Activated naive CD4-positive, alpha-beta T cell (primary cell): Measurements from ENCODE around the gene RTL1.

ENCODE experiments used
- DNase-seq, 4 experiments: peaks; one replicate each; lab custom pipeline; 2025; lab: John Stamatoyannopoulos, UW

Gene RTL1

DNA sequence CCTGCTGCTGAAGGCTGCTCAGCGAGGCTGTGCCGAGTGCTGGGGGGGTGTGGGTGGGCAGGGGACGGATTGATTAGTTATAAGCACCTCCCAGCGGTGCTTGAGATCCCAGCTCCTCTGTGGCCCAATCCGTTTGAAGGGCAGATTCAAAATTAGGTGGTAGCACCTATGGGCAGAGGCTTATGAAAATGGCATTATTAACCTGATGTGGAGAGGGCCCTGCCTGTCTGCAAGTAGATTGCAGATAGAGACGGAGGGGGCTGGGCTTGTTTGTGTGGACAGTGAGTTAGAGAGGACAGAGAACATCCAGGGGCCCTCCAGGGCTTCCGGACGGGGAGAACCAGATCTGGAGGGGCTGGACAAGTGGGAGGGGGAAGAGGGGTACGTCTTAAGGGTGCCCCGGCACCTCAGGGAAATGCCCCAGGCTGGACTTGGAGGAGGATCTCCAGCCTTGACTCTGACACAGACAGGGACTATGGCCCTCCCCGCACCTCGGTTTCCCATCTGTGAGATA lies at the start of gene RTL1:
RTL1 (minus strand) TSS at position 51 of the 514 bp plus-strand sequence. CDS start 18,934 bp downstream, outside the sequence.
- no peak for DNase-seq

DNA sequence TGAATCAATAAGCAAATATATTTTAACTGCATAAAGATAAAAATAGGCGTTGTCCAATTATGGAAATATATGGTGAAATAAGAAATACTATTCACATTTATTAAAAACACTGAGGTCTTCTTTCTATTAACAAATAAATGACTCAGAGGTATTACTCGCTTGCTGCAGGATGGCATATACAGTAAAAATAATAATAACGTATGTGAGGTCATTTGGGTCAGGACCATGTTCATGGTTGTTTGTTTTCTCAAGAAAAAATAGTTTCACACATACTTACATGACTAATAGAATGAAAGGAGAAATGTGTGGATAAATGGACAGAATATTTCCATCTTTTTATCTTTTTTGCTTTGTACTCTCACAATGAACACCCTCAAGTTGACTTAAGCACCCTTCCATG lies 46.5 kb upstream of the RTL1 start:
- DNase-seq, result no peak

DNA sequence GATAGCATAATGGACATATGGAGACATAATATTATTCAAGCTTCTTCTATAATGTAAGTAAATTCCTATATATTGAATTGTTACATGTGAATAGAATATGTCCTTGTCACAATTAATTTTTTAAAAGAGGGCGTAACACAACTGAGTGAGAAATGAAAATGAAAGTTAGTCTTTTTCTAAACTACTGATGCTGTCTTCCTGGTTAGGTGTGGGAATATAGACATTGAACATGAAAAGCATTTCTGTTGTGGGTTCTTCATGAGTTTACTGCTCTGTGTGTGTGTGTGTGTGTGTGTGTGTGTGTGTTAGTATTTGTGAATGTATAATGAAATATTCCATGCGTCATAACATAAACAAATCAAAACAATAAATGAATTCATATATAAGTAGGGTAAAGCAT lies 40.5 kb upstream of the RTL1 start:
- no peak for DNase-seq

DNA sequence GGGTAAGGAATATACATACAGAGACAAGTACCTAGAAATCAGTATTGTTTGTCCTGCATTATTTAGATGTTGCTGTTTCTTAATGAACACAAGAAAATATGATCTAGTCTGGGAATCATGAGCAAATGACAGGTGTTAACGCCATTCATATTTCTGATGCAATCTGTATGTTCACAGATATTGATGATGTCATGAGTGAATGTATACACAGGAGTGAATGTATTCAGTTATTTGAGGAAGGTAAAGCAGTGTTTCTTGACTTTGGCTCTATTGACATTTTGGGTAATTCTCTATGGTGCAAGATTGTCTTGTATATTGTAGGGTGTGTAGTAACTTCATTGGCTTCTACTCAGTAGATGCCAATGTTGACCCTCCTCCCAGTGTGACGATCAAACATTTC lies 26.7 kb upstream of the RTL1 start:
- DNase-seq, result no peak

DNA sequence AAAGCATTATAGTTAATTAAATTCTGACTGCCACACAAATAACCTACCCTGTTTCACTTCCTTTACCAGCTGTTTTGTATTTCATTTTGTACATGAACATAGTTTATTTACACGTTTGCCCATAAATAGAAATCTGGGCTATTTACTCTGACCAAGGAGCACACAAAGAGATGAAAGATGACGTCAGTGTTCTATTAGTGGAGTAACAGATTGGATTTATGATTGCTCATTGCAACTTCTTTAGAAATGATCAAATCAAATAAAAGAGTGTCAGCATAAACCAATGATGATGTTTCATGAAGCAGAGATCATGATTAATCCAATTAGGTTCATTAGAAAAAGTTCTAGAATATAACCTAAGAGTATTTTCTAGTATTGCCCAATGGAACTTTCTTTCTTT lies 12.0 kb upstream of the RTL1 start:
- no peak for DNase-seq

DNA sequence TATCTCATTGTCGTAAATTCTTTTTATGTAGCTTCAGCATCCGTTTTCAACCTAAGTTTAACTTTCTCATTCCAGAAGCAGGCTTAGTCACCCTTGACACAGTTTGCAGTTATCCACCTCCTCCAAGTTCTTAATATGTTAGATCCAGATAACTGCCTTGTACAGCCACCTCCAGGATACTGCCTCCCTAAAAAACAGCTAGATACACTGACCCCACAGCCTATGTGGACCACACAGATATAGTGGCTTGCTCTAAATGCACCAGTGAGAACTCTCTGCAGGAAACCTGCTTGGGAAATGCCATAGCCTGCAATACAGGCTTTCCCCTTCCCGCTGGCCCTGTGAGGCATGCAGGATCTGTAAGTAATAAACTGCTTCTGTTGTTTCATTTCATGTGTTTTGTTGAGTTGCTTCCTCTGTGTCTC lies 11.1 kb upstream of the RTL1 start:
- DNase-seq, result no peak

DNA sequence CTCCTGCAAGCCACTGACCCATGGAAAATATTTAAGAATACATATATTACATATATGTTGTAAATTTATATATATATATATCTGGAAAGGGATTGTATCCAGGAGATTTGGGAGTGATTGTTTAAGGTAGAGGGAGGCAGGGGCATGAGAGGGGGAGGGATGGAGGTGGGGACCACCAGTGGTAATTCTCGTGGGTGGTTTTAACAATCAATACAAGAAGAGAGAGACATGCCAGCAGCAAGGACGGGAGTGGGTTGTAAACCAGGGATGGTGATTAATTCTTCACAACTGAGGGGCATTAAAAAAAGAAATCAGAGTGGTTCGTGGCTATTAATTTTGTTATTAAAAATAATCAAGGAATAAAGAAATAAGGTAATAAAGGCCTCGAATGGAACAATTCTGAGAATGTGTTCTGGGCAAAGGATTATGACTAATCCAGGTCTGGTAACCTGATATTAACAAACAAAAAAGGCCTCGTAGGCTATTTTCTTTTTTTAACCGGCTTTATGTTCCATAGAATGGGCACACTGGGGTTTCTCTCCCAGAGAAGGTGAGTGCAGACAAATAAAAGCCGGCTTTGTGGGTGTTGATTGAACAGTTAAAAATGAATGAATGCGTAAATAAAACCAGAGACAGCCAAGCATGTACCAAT lies 8.3 kb upstream of the RTL1 start:
- no peak for DNase-seq

DNA sequence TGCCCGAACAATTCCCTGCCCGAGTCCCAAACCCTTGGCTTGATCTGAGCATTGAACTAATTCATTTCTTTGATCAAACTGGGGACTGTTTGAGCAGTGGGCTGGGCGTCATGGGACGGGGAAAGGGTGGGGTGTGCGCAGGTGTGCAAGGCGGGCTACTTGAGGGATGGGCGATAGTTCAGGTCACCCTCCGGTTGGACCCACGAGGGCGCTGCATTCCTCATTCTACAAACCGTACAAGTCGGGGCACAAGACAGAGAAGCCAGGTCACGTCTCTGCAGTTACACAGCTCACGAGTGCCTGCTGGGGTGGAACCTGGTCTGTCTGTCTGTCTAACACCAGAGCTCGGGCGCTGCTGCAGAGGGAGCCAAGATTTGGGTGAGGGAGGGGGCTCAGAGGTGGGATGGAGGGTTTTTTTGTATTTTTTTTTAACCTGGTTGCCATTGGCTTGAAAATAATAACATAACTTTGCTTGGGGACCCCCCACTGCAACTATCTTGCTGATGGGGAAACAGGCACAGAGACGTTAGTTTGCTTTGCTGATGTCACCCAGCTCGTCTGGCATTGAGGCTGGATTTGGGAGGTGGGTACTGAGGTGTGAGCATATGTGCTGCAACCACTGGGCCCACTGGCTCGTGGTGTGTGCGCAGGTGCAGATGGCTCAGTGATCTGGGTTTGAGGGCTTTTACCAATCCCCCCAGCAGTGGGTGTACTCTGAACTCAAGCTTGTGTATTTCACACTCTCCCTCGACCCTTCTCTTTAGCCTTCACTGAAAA lies 7.6 kb upstream of the RTL1 start:
- DNase-seq, result no peak

DNA sequence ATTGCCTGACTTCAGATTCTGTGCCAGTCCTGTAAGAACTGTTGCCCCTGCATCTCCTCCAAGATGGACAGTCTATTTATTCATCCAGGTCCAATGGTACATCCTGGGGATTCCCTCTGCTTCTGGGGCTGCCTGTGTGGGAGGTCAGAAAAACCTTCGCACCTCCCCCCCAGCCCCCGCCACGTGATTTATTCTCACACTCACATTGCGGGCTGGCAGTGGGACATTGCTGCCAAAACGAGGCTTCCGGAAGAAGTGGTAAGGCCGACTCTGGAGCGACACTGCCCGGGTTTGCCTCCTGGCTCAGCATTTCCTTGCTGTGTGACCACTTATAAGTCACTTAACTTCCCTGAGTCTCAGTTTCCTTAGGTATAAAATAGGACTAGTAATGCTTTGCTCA lies 5.9 kb upstream of the RTL1 start:
- DNase-seq, result no peak

DNA sequence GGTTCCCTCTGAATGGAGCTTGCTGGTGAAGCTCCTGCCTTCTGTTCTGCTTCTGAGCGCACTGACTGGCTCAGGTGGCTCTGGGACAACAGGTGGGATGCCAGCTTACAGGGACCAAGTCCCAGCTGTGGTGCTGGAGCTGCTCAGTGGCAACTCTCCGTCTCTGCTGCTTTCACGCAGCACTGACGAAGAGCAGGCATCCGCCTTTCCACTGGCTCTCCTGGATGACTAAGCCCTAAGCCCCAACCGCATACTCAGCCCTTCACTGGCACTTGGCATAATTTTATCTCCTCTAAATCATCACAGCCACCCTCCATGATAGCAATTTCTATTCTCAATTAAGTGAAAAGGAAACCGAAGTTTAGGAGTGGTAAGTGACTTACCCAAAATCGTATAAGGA lies 3.7 kb upstream of the RTL1 start:
- DNase-seq, result no peak

DNA sequence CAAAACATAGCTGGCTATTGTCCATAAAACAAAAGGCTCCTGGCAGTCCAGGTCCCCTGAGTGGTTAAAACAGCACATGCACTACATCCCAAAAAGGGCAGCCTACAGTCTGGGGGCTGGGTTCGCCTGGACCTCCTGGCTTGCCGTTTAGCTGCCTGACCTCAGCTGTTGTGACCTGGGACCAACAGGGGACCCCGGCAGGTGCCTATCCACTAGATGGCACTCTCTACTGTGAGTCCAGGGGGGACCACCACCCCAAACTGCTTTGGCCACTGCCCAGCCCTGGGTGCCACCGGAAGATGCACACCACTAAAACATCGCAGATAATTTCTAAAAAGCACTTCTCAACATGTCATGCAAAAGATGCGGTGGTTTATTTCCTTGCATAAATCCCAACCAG lies 2.9 kb upstream of the RTL1 start:
- DNase-seq, result no peak

DNA sequence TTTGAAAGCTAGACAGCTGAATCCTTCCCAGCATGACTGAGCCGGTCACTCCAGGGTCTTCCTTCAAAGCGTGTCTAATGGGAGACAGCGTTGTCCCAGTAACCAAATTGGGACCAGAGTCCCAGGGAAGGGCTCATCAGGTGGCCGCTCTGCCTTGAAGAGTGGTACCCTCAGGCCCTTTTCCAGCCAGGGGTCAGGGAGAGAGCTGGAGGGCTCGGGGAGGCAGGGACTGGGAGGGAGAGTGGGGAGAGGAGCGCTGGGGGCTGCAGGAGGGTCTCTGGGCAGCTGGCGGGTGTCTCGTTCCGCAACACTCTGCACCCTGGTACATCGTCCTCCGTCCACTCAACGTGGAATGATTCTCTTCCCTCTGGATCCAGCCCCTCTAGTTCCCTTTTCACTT lies 1.6 kb upstream of the RTL1 start:
- no peak for DNase-seq

DNA sequence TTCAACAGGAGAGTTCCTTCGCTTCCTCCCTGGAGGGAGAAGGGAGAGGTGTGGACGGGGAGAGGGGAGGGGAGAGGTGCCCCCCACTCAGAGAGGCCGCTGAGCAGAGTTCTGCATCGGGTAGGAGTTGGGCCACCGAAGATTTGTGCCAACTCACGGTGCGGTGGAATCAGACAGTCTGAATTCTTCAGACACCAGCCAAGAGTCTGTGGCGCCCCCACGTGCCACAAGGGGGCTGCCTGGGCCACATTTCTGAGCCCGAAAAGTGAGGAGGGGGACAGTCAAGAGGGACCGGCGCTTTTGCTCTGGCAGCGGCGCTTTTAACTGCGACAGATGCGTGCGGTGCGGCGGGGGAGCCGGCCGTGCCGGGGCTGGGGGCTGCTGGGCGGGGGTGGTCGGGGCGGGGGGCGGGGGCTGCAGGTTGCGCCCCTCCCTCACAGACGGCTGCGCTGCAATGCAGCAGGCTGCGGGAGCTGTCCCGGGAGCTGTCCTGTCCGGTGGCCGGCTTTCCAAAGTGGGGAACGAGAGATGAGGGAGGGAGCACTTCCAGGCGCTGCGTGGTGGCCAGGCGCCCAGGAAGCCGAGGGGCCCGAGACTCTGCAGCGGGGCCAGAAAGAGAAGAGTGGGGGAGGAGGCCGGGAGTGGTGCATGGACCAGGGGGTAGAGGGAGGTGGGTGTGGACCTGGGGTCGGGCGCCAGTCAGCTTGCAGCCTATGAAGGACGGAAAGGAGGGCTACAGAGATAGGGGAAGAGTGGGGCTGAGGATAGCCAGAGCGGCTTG lies 975 bp upstream of the RTL1 start:
- no peak for DNase-seq

DNA sequence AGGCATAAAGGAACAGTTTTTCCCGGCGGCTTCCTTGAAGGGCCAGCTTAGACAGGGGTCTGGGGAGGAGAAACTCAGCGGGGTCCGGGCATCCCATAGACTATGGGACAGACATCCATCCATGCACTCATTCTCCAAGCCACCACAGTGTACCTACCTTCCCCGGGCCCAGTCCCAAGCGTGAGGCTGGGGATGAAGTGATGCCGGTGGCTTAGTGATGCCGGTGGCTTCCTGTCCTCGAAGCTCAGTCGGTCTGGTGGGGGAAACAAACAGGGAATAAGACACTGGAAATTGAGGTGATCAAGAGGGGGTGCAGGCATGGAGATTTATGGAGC lies 421 bp downstream of the RTL1 start:
- DNase-seq, result no peak

DNA sequence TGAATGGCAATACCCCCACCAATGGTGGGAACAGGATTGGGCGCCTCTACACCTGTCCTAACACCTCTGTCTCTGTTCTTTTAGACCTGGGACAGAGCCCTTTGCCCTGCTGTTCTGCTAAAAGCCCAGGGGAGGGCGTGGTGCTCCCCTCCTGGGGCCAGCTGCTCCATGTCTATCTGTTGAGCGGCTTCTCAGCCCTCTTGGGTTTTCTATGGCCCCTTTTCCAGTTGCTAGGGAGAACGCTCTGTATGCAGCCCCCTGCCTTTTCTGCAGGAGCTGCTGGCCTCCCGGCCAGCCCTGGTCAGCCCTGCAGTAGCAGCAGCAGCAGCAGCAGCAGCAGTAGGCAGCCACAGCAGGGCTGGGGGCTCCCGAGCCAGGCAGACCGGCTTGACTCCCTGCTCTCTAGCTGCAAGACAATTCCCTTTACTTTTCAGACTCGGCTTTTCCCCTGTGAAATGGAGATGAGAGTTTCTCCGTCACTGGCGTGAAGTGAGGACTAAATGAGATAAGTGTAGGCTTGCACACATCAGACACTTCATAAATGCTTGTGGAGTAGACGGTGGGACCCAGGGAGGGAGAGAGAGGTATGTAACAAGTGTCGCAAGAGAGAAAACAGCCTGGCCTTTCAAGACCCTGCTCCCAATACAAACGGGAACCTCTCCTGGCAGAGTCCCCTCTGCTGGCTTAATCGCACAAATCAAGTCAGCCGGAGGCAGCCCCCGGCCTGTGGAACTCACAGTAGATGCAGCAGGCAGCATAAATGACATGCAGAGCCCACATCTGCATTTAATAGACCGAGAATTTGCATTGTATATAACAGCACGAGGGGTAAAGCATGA lies 1.0 kb downstream of the RTL1 start:
- no peak for DNase-seq

DNA sequence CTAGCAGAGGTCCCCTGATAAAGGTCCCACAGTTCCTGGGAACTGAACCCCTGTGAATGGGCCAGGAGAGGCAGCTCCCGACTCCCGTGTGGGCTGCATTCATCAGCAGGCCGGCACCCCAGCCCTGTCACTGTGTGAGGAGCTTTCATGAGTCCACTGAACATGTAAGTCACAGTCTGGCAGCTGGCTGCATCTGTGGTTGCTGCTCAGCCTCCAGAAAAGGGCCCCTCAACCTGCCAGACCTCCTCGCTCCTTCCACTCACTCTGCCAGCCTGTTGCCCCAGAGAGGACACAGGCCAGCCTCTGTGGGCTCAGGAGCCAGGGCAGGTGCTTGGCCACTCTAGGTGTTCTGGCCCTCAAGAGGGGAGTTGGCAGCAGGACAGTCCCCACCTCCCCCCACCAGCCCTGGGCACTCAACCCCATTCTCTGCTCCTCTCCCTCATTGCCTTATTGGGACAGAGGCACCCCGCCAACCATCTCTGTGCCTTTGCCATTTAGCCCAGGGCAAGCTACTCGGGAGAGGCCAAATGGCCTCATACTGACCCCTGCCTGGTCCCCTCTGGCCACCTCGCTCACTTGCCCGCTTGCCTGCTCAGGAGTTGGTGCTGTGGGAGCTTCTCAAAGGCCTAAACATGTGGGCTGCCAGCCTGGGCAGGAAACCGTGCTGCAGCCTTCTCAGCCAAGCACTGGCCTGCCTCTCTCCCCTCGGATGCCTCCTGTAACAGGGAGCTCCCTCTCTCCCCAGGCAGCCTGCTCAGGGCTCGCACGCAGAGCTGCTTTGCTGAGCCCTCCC lies 1.9 kb downstream of the RTL1 start:
- DNase-seq, result no peak

DNA sequence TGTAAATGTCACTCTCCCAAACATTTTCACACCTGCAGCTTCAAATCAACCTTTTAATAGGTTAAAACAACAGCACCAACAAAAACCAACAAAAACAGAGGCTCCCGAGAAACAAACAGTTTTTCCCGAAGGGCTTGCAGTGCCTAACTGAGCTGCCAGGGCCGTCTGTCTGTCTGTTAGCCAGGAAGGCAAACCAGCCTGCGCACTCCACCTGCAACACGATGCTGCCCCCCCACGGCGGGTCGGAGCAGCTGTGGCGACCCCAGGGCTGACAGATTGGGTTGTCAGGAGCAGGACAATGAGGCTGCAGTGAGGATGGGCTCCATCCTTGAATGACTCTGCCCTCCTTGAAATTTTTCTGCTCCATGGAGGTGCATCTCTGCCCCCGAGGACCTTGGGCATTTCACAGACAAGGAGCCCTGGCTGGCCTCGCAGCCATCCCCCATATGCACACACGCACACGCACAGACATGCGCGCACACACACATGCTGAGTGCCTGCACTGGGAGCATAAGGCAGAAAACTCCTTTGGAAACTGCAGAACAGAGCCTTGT lies 2.6 kb downstream of the RTL1 start:
- DNase-seq, result no peak

DNA sequence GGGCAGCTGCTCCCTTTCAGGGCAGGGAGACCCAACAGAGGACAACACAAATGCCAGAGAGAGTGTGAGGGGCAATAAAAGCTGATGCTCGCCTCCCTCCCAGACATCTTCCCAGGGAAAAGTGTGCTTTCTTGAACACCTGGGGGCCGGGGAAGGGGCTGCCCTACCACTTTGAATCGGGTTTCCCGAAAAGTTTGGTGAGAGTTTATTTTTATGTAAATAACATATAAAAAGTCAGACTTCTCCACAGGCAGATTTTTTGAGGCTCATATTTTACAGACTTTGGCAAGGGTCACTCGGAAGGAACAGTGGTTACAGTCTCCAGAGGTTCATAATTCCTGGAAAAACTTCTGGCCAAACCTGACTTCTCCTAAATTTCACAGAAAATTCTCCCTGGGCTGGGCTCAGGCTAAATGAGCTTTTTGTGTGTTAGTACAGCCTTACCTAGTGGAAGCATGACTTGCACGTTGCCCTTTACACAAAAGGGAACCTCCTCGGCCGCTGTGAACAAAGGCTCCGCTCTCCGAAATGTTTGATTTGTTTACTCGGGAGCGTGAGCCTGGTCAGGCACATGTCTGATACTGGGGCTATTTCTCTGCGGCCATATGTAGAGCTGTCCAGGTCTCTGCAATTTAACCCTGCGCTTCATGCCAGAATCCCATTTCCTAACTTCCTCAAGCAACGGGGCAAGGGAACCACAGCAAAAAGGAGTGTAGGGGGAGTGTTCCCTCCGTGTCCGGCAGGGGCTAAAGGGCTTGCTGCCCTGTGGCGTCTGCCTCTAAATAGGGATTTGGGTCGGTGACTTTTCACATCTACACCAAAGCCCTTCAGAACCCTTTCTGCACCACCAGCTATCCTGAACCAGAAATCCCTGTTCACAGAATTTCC lies 3.4 kb downstream of the RTL1 start:
- no peak for DNase-seq

DNA sequence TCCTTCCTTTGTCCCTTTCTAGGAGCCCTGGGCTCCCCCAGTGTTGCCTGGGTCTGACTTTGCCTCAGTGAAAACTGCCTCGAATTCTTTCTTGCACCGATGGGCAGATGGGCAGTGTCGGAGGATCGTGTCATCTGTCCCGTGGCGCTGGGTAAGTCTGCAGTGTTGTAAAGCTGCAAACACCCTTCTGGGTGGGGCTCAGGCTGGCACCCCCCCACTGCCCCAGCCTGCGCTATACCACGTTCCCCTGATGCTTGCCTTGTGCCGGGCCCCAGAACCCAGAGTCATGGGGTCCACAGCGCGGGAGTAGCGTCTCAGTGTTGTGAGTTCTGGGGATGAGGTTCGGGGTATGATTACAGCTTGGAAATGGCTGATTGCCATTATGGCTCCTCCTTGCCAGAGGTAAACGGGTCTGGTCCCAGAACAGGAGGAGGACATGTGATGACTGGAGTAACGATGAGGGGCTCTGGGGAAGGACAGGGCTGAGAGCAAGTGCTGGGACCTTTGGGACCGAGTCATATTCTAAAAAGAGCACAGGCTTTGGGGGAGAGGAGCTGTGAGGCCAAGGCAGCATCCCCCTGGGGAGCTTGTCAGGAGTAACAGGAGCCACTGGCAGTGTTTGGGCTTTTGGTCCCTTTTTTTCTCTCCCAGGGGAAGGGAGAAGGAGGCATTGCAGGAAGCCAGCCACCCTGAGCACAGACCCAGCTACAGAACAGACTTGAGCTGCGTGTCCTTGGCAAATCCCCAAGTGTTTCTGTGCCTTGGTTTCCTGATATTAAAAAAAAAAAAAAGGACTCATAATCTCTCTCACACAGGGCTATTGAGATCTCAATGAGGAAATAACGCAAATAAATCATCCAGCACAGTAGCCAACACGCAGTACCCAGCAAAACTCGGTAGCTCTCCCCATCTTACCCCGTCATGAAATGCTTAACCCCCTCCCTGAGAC lies 4.3 kb downstream of the RTL1 start:
- DNase-seq, result no peak
